ENCODE measurements around the gene GK. TPM values are rescaled to one million over a fixed set of nuclear protein-coding genes. Genes with fewer than 3 reads are reported as not detected.
"Not testable (repeated sequence)": the region's sequence is repeated elsewhere in the genome, so short reads cannot be mapped to it uniquely, and the experiment has no call there.

GK gene
- total RNA-seq, 1 donor from 2014 or later = 5.5 TPM

DNA sequence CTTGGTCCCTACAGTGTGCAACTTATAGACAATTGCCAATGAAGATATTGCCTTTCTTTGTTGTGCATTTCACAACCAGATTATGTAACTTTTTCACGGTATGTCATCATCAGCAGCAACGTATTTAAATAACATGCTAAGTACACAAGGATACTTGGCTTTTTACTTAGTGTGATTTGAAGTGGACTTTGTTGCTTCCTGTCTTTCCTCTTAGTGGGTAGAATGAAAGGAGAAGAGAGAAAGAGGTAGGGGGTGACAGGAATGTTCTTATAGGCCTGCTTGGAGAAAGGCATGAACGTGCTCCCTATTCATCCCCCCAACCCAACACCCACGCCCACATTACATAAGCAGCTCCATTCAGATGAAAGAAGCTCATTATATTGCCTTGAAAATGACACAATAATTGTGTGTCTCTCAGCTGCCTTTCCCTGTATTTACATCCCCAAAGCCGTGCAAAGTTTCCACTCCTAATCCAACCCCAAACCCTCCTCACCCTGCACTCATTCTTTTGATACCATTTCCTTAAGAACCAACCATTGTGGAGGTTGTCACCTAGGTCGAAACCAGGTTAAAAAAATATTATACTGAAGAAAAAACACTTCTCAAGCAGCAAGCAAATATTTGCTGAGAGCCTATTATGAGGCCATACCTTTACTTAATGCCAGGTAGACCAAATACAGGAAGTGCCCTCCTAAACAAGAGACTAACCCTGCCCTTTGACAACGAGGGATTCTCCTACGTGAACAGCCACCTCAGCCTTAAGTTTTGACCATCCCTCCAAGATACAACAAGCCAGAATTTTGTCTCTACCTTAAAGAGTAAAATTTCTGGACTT, 25.2 kb upstream of the GK start:
- DNase-seq (ENCODE audit: low read depth) = no peak
- TF ChIP-seq, protein P1, sequence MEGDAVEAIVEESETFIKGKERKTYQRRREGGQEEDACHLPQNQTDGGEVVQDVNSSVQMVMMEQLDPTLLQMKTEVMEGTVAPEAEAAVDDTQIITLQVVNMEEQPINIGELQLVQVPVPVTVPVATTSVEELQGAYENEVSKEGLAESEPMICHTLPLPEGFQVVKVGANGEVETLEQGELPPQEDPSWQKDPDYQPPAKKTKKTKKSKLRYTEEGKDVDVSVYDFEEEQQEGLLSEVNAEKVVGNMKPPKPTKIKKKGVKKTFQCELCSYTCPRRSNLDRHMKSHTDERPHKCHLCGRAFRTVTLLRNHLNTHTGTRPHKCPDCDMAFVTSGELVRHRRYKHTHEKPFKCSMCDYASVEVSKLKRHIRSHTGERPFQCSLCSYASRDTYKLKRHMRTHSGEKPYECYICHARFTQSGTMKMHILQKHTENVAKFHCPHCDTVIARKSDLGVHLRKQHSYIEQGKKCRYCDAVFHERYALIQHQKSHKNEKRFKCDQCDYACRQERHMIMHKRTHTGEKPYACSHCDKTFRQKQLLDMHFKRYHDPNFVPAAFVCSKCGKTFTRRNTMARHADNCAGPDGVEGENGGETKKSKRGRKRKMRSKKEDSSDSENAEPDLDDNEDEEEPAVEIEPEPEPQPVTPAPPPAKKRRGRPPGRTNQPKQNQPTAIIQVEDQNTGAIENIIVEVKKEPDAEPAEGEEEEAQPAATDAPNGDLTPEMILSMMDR (IDR thresholded peaks at IDR 0.05; ENCODE audit: insufficient read depth, low read length, poor library complexity, severe bottlenecking) = no peak
- Histone ChIP-seq H3K27me3 (ENCODE audit: control insufficient read depth, insufficient read depth, low read length) (no peaks in the 10 kb centered on the region), H3K4me3 (ENCODE audit: low read depth, low read length) (no peak overlapping the region), H3K36me3 (ENCODE audit: control insufficient read depth, insufficient read depth, low read length) (no peaks in the 10 kb centered on the region)

DNA sequence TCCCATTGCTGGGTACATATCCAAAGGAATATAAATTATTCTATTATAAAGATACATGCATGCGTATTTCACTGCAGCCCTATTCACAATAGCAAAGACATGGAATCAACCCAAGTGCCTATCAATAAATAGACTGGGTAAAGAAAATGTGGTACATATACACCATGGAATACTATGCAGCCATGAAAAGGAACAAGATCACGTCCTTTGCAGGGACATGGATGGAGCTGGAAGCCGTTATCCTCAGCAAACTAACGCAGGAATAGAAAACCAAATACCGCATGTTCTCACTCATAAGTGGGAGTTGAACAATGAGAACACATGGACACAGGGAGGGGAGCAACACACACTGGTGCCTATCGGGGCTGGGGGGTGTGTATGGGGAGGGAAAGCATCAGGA, 19.2 kb upstream of the GK start:
- H3K36me3 ChIP-seq (ENCODE audit: control insufficient read depth, insufficient read depth, low read length); H3K4me3 ChIP-seq (ENCODE audit: low read depth, low read length); DNase-seq (ENCODE audit: low read depth); H3K27me3 ChIP-seq (ENCODE audit: control insufficient read depth, insufficient read depth, low read length): not testable (repeated sequence)

DNA sequence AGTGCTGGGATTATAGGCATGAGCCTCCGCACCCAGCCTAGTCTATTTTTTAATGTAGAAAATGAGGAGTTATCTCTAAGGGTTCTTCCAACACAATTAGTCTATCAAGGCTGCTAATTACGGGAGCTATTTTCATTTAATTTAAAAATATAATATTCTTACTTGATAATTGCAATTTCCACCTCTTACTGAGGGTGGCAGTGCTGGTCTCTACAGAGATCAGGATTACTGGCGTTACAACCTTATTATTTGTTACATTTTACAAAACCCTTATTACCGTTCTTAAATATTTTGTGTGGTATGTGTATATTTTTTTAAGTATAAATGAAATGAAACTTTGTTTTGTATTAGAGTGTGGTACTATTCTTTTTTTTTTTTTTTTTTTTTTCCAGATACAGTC, 17.6 kb upstream of the GK start:
- no peaks in the 10 kb centered on the region for H3K36me3 ChIP-seq (ENCODE audit: control insufficient read depth, insufficient read depth, low read length)
- H3K4me3 ChIP-seq (ENCODE audit: low read depth, low read length) = no peak overlapping the region
- H3K27me3 ChIP-seq (ENCODE audit: control insufficient read depth, insufficient read depth, low read length) = no peaks in the 10 kb centered on the region
- TF ChIP-seq, protein P1 (IDR thresholded peaks at IDR 0.05; ENCODE audit: insufficient read depth, low read length, poor library complexity, severe bottlenecking) = peak; percentile 6
- no peak for DNase-seq (ENCODE audit: low read depth)

DNA sequence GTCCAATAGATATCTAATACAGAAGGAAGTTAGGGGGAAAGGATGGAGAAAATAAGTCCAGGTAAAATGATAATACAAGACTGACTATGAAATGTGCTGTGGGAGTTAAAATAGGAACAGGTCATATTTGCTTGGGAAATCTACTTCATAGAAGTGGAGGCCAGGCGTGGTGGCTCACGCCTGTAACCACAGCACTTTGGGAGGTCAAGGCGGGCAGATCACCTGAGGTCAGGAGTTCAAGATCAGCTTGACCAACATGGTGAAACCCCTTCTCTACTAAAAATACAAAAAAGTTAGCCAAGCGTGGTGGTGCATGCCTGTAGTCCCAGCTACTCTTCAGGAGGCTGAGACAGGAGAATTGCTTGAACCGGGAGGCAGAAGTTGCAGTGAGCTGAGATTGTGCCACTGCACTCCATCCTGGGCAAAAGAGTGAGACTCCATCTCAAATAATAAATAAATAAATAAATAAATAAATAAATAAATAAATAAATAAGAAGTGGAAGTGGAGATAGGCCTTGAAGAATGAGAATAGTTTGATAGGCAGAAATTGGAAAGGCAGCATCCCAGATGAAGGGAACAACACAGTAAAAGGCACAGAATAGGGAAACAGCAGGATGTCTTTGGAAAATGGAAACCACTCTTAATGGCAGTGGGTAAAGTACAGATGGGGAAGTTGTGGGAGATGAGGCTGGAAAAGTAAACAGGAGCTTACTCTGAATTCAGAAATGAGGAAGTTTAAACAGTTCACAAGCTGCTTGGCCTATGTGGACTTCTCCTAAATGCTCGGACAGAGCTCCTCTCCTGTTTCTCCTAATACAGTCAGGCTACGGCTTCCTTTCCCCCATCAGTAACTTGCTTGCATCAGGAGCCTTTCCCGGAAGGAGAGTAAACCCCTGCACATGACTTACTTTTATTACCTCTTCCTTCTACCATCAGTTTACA, 15.1 kb upstream of the GK start:
- H3K27me3 ChIP-seq (ENCODE audit: control insufficient read depth, insufficient read depth, low read length) = no peaks in the 10 kb centered on the region
- H3K36me3 ChIP-seq (ENCODE audit: control insufficient read depth, insufficient read depth, low read length) = no peaks in the 10 kb centered on the region
- TF ChIP-seq, protein P1 (IDR thresholded peaks at IDR 0.05; ENCODE audit: insufficient read depth, low read length, poor library complexity, severe bottlenecking) = no peak
- DNase-seq (ENCODE audit: low read depth) = no peak
- no peak overlapping the region for H3K4me3 ChIP-seq (ENCODE audit: low read depth, low read length)

DNA sequence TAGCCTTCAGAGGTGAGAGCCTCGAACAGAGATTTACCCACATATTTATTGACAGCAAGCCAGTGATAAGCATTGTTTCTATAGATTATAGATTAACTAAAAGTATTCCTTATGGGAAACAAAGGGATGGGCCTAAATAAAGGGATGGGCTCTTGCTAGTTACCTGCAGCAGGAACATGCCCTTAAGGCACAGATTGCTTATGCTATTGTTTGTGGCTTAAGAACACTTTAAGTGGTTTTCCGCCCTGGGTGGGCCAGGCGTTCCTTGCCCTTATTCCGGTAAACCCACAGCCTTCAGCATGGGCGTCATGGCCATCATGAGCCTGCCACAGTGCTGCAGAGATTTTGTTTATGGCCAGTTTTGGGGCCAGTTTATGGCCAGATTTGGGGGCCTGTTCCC, 13.5 kb upstream of the GK start:
- not testable (repeated sequence) for H3K27me3 ChIP-seq (ENCODE audit: control insufficient read depth, insufficient read depth, low read length); H3K36me3 ChIP-seq (ENCODE audit: control insufficient read depth, insufficient read depth, low read length); DNase-seq (ENCODE audit: low read depth)

DNA sequence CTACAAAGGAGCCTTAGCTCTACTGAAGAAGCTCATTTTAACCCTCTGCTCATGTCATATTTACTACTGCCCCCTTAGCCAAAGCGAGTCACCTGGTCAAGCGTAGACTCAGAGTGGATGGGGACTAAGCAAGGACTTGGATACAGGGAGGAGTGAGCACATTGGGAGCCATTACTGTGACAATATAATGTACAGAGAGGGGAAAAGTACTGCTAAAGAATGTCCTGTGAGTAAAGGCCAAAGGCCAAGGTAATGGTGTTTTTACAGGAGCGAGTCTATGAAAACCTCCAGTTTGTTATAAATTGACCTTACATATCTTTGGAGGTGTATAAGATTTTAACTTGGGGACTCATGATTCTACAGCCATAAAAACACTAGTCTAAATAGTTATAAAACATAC, 10.6 kb upstream of the GK start:
- Histone ChIP-seq H3K27me3 (ENCODE audit: control insufficient read depth, insufficient read depth, low read length) (no peaks in the 10 kb centered on the region), H3K4me3 (ENCODE audit: low read depth, low read length) (no peak overlapping the region), H3K36me3 (ENCODE audit: control insufficient read depth, insufficient read depth, low read length) (no peaks in the 10 kb centered on the region)
- TF ChIP-seq, protein P1 (IDR thresholded peaks at IDR 0.05; ENCODE audit: insufficient read depth, low read length, poor library complexity, severe bottlenecking) = no peak
- DNase-seq (ENCODE audit: low read depth) = no peak

More for the DNA sequence above, 13.5 kb upstream of the GK start:
- not testable (repeated sequence) for H3K4me3 ChIP-seq (ENCODE audit: low read depth, low read length)
